ENCODE data around the gene CYP2D6.

DNA sequence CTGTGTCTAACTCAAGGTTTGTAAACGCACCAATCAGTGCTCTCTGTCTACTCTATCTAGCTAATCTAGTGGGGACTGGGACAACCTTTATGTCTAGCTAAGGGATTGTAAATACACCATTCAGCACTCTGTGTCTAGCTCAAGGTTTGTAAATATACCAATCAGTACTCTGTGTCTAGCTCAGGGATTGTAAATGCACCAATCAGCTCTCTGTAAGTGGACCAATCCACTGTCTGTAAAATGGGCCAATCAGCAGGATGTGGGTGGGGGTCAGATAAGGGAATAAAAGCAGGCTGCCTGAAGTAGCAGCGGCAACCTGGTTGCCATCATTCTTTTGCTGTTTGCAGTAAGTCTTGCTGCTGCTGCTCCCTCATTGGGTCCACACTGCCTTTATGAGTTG lies 8.4 kb upstream of the CYP2D6 start:
- TF ChIP-seq, protein P1, sequence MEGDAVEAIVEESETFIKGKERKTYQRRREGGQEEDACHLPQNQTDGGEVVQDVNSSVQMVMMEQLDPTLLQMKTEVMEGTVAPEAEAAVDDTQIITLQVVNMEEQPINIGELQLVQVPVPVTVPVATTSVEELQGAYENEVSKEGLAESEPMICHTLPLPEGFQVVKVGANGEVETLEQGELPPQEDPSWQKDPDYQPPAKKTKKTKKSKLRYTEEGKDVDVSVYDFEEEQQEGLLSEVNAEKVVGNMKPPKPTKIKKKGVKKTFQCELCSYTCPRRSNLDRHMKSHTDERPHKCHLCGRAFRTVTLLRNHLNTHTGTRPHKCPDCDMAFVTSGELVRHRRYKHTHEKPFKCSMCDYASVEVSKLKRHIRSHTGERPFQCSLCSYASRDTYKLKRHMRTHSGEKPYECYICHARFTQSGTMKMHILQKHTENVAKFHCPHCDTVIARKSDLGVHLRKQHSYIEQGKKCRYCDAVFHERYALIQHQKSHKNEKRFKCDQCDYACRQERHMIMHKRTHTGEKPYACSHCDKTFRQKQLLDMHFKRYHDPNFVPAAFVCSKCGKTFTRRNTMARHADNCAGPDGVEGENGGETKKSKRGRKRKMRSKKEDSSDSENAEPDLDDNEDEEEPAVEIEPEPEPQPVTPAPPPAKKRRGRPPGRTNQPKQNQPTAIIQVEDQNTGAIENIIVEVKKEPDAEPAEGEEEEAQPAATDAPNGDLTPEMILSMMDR (IDR thresholded peaks at IDR 0.05): no peak
- no peak for TF ChIP-seq EP300 (IDR thresholded peaks at IDR 0.05)
